SK-N-SH (cell line): ENCODE data around the gene MTERF2. TPM values are rescaled to one million over a fixed set of nuclear protein-coding genes. Genes with fewer than 3 reads are reported as not detected.

ENCODE experiments used
- CTCF ChIA-PET: fragments of 300-600, 350-600 bp; formaldehyde crosslinking; extraction: SDS; loops from one replicate; lab custom pipeline; 2021; lab: Yijun Ruan, JAX
- POLR2A ChIA-PET: fragments of 350-600 bp; sonication (Branson Sonifier 250); formaldehyde crosslinking; extraction: SDS; loops from one replicate; lab custom pipeline; 2020; ENCODE audit warnings: antibody characterized with exemption, inconsistent platforms; lab: Yijun Ruan, JAX
- DNase-seq: peaks from one replicate; pipeline ENCODE4 v3.0.0; 2012
- H2AFZ ChIP-seq: fragments of 200-600 bp; sonication (generic); 2 replicates; pipeline ENCODE4 v1.8.1; 2016; ENCODE audit warnings: antibody characterized with exemption, mild to moderate bottlenecking, low read depth
- H3F3A ChIP-seq: fragments of 200-600 bp; sonication (generic); replicated peaks from 2 replicates; pipeline ENCODE3; 2016; ENCODE audit warnings: antibody characterized with exemption, mild to moderate bottlenecking; ENCODE audit not compliant: insufficient read depth
- H3K27ac ChIP-seq, 2 experiments: fragments of 200-500 bp in 1 of 2; fragments of 200-600 bp in 1 of 2; sonication (Bioruptor generic) in 1 of 2; sonication (generic), shearing (Covaris generic) in 1 of 2; 2 replicates each; pipeline versions ENCODE4 v1.5.1 to v1.6.1; 2014 to 2016; ENCODE audit warnings: low read depth in 2 of 2, inconsistent platforms in 1 of 2, low read length in 1 of 2, mild to moderate bottlenecking in 1 of 2, mixed read lengths in 1 of 2
- H3K27me3 ChIP-seq: fragments of 200-600 bp; sonication (generic), shearing (Covaris generic); 2 replicates; pipeline ENCODE4 v1.6.1; 2016; ENCODE audit warnings: mixed run types; ENCODE audit not compliant: insufficient read depth
- H3K36me3 ChIP-seq, 2 experiments: fragments of 200-500 bp in 1 of 2; fragments of 200-600 bp in 1 of 2; sonication (Bioruptor generic) in 1 of 2; sonication (generic) in 1 of 2; replicated peaks in 1 of 2; 2 replicates each; pipeline versions ENCODE3 to v1.5.1; 2014 to 2016; ENCODE audit warnings: low read length in 1 of 2, mild to moderate bottlenecking in 1 of 2; ENCODE audit not compliant: insufficient read depth in 2 of 2, control insufficient read depth in 1 of 2
- H3K4me1 ChIP-seq, 2 experiments: fragments of 200-500 bp in 1 of 2; fragments of 200-600 bp in 1 of 2; sonication (Bioruptor generic) in 1 of 2; sonication (generic), shearing (Covaris generic) in 1 of 2; 2 replicates each; pipeline versions ENCODE4 v1.5.1 to v1.6.1; 2014 to 2016; ENCODE audit warnings: low read depth in 1 of 2, low read length in 1 of 2, mixed run types in 1 of 2; ENCODE audit not compliant: insufficient read depth in 2 of 2, control insufficient read depth in 1 of 2
- H3K4me2 ChIP-seq: fragments of 200-600 bp; sonication (generic), shearing (Covaris generic); 2 replicates; pipeline ENCODE4 v1.6.1; 2017; ENCODE audit warnings: mixed run types
- H3K4me3 ChIP-seq, 2 experiments: fragments of 200-500 bp in 1 of 2; fragments of 200-600 bp in 1 of 2; sonication (Bioruptor generic) in 1 of 2; sonication (generic), shearing (Covaris generic) in 1 of 2; 2 replicates each; pipeline versions ENCODE4 v1.5.1 to v1.8.1; 2014 to 2016; ENCODE audit warnings: low read depth in 2 of 2, inconsistent platforms in 1 of 2, low read length in 1 of 2, mild to moderate bottlenecking in 1 of 2, mixed read lengths in 1 of 2, moderate library complexity in 1 of 2
- H3K79me2 ChIP-seq: fragments of 200-600 bp; sonication (generic); 2 replicates; pipeline ENCODE4 v1.8.1; 2017; ENCODE audit warnings: mild to moderate bottlenecking; ENCODE audit not compliant: insufficient read depth
- H3K9ac ChIP-seq: fragments of 200-600 bp; sonication (generic); 2 replicates; pipeline ENCODE4 v1.6.1; 2017; ENCODE audit warnings: mixed run types
- H3K9me2 ChIP-seq: fragments of 200-600 bp; sonication (generic); 2 replicates; pipeline ENCODE4 v1.6.1; 2017; ENCODE audit warnings: mixed run types
- H3K9me3 ChIP-seq: fragments of 200-600 bp; sonication (generic); 2 replicates; pipeline ENCODE4 v1.6.1; 2017; ENCODE audit warnings: mixed run types, mild to moderate bottlenecking, moderate library complexity
- H4K20me1 ChIP-seq: fragments of 200-600 bp; sonication (generic); 2 replicates; pipeline ENCODE4 v1.6.1; 2017; ENCODE audit warnings: mild to moderate bottlenecking, mixed run types; ENCODE audit not compliant: insufficient read depth
- CTCF ChIP-seq: fragments of 200-600 bp; sonication (generic); IDR thresholded peaks from 2 replicates; pipeline ENCODE4 v1.6.1; 2017; ENCODE audit warnings: antibody characterized with exemption, mild to moderate bottlenecking, moderate library complexity
- EZH2phosphoT487 ChIP-seq: fragments of 200-600 bp; sonication (generic); IDR thresholded peaks from 2 replicates; pipeline ENCODE4 v1.6.1; 2017; ENCODE audit warnings: low read depth, mixed run types, mild to moderate bottlenecking, antibody characterized with exemption, moderate library complexity, borderline replicate concordance
- FOXM1 ChIP-seq: IDR thresholded peaks from 2 replicates; pipeline ENCODE4 v1.4.0; 2012; ENCODE audit warnings: low read depth, mild to moderate bottlenecking
- GABPA ChIP-seq: IDR thresholded peaks from 2 replicates; pipeline ENCODE4 v1.4.0; 2012; ENCODE audit warnings: low read depth, mild to moderate bottlenecking
- MXI1 ChIP-seq: IDR thresholded peaks from 2 replicates; pipeline ENCODE4 v1.6.1; 2012; ENCODE audit warnings: mild to moderate bottlenecking, low read depth, low read length, improper control_type of control experiment
- REST ChIP-seq: IDR thresholded peaks from 2 replicates; pipeline ENCODE4 v1.6.1; 2012; ENCODE audit warnings: mild to moderate bottlenecking, low read depth, low read length, moderate library complexity
- RFX5 ChIP-seq: IDR thresholded peaks from 2 replicates; pipeline ENCODE4 v1.6.1; 2012; ENCODE audit warnings: mild to moderate bottlenecking, improper control_type of control experiment, low read length
- RXRA ChIP-seq: IDR thresholded peaks from 2 replicates; pipeline ENCODE4 v1.4.0; 2012; ENCODE audit warnings: low read depth, mild to moderate bottlenecking, borderline replicate concordance
- SIN3A ChIP-seq: IDR thresholded peaks from 2 replicates; pipeline ENCODE4 v1.6.1; 2012; ENCODE audit warnings: low read depth, mild to moderate bottlenecking, low read length, moderate library complexity, borderline replicate concordance
- TAF1 ChIP-seq: IDR thresholded peaks from 2 replicates; pipeline ENCODE4 v1.6.1; 2012; ENCODE audit warnings: low read depth, mild to moderate bottlenecking, low read length, moderate library complexity, borderline replicate concordance
- TCF12 ChIP-seq: IDR thresholded peaks from 2 replicates; pipeline ENCODE4 v1.4.0; 2012
- TEAD4 ChIP-seq: IDR thresholded peaks from 2 replicates; pipeline ENCODE4 v1.4.0; 2012; ENCODE audit warnings: mild to moderate bottlenecking, borderline replicate concordance; ENCODE audit not compliant: insufficient read depth
- YY1 ChIP-seq: IDR thresholded peaks from 2 replicates; pipeline ENCODE4 v1.4.0; 2012; ENCODE audit warnings: low read depth, mild to moderate bottlenecking
- WGBS: methylation state at CpG from one replicate; pipeline ENCODE4 v1.1.6; 2017; ENCODE audit warnings: low lambda C conversion rate; 5-methylcytosine and 5-hydroxymethylcytosine counted together
- polyA plus RNA-seq, 3 experiments: library from polyadenylated mRNA; depleted of rRNA; stranded (reverse); fragments of >200 nt; gene quantifications; 2 replicates each; pipeline ENCODE4 v1.2.3, GENCODE V29; 2012
- TF ChIP-seq, protein P1 (sequence below): fragments of 150-350 bp; IDR thresholded peaks from 2 replicates; pipeline ENCODE4 v1.6.1; 2016; ENCODE audit warnings: mild to moderate bottlenecking, low read depth, low read length
- TF ChIP-seq, protein P2 (sequence below): IDR thresholded peaks from 2 replicates; pipeline ENCODE4 v1.4.0; 2012; ENCODE audit warnings: low read depth, borderline replicate concordance

Gene MTERF2
- polyA plus RNA-seq, 1 of the 3 experiments (the other 2 are of a cell fraction) = 5.9 TPM

- peaks cover 55% of the 10 kb centered on the region for H4K20me1 ChIP-seq
- no peaks in the 10 kb centered on the region for H3K9me3 ChIP-seq
- CTCF ChIA-PET = interaction anchor here (0.9 kb wide), 1 partner anchor 10 kb away, joined by 3 read pairs; no protein-coding TSS in a partner anchor
- peaks cover 35% of the 10 kb centered on the region for H3F3A ChIP-seq
- DNase-seq = no peak
- no peak overlapping the region for H3K4me2 ChIP-seq
- 95% methylated on average over 3 of the region's 3 CpGs for WGBS
- TF ChIP-seq MXI1 (no peak), EZH2phosphoT487 (no peak), FOXM1 (no peak)
- TF ChIP-seq, protein P1, sequence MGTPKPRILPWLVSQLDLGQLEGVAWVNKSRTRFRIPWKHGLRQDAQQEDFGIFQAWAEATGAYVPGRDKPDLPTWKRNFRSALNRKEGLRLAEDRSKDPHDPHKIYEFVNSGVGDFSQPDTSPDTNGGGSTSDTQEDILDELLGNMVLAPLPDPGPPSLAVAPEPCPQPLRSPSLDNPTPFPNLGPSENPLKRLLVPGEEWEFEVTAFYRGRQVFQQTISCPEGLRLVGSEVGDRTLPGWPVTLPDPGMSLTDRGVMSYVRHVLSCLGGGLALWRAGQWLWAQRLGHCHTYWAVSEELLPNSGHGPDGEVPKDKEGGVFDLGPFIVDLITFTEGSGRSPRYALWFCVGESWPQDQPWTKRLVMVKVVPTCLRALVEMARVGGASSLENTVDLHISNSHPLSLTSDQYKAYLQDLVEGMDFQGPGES = no peak
- H3K4me1 ChIP-seq = peaks cover 10 to 18% of the 10 kb centered on the region in 2 experiments; a peak in 3 of 4 replicates
- H3K27ac ChIP-seq = no peak overlapping the region
- H3K79me2 ChIP-seq = peaks cover 41% of the 10 kb centered on the region
- H3K36me3 ChIP-seq = peaks cover 58% of the 10 kb centered on the region in 2 experiments
- H3K27me3 ChIP-seq = no peaks in the 10 kb centered on the region
- POLR2A ChIA-PET = no interaction called here
- H2AFZ ChIP-seq = no peak overlapping the region
- H3K9me2 ChIP-seq = no peaks in the 10 kb centered on the region
- H3K9ac ChIP-seq = no peak overlapping the region
- H3K4me3 ChIP-seq = no peak overlapping the region
These were observed 12.4 kb downstream of the MTERF2 start for GRCh38 chr12:106974511-106974910.

DNA sequence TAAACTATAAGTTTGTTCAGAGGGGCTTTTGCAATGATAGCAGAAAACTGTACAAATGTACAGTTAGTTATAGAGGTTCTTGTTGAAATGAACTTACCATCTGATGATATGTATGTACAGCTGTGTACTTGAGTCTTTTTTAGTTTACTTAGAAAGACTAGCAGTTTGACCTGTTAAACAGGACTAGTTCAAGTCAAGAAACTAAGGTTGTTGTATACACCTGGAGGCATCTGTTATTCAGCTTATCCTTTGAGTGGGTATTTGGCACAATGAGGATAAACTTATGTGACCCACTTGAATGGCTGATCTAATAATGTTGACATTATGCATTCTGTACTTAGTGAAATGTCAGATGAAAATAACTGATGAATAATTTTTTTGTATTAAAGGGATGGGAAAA is 13.4 kb downstream of the MTERF2 start:
- H3K27ac ChIP-seq = no peak overlapping the region
- H4K20me1 ChIP-seq = peaks cover 58% of the 10 kb centered on the region
- POLR2A ChIA-PET = no interaction called here
- no peak overlapping the region for H3K4me2 ChIP-seq
- peaks cover 57 to 59% of the 10 kb centered on the region in 2 experiments for H3K36me3 ChIP-seq
- H3K9ac ChIP-seq = no peak overlapping the region
- H3F3A ChIP-seq = peaks cover 30% of the 10 kb centered on the region
- CTCF ChIA-PET = no interaction called here
- H3K79me2 ChIP-seq = peaks cover 45% of the 10 kb centered on the region
- H2AFZ ChIP-seq = no peak overlapping the region
- H3K9me3 ChIP-seq = no peaks in the 10 kb centered on the region
- no peak for DNase-seq
- no peaks in the 10 kb centered on the region for H3K9me2 ChIP-seq
- H3K4me1 ChIP-seq = peaks cover 10 to 17% of the 10 kb centered on the region in 2 experiments; a peak in 3 of 4 replicates
- TF ChIP-seq RXRA (no peak), CTCF (no peak), REST (no peak), RFX5 (no peak), GABPA (no peak), TAF1 (no peak), TEAD4 (no peak), YY1 (no peak), TCF12 (no peak), SIN3A (no peak)
- TF ChIP-seq, protein P2, sequence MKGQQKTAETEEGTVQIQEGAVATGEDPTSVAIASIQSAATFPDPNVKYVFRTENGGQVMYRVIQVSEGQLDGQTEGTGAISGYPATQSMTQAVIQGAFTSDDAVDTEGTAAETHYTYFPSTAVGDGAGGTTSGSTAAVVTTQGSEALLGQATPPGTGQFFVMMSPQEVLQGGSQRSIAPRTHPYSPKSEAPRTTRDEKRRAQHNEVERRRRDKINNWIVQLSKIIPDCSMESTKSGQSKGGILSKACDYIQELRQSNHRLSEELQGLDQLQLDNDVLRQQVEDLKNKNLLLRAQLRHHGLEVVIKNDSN = no peak
- H3K4me3 ChIP-seq = no peak overlapping the region
- no peaks in the 10 kb centered on the region for H3K27me3 ChIP-seq
